Measurements from ENCODE around the gene IFT81. TPM values are rescaled to one million over a fixed set of nuclear protein-coding genes. Genes with fewer than 3 reads are reported as not detected.
A peak's percentile ranks its signal among the peaks of the same experiment; 100 is the strongest.

Gene IFT81
- total and polyA plus RNA-seq, 2 of the 13 experiments (the other 11 are each of a cell fraction or from before 2014, with no cell fraction given) = 4.2 to 13.0 TPM

DNA sequence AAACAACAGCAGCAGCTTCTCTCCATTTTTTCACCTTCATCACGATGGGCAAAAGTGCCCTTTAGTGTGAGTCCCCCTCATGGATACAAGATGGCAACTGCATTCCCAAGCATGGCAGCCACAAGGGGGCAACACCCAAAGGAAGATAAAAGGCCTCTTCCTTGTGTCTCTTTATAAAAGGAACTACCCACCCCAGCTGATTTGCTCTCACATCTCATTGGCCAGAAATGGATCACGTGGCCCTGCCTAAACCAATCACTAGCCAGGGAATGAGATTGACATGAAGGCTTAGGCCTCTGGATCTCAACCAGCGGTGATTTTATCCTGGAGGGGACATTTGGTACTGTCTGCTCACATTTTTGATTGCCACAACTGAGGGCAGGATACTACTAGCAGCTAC, 21.9 kb upstream of the IFT81 start (continued):
- TF ChIP-seq HOXA3 (CRISPR knock-in tag; IDR thresholded peaks at IDR 0.05) = no peak
- TF ChIP-seq, protein P1, sequence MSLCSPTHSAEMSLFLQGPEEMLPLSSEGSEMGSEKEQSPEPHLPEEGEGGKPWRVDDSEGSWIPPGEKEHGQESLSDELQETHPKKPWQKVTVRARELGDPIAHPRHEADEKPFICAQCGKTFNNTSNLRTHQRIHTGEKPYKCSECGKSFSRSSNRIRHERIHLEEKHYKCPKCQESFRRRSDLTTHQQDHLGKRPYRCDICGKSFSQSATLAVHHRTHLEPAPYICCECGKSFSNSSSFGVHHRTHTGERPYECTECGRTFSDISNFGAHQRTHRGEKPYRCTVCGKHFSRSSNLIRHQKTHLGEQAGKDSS (CRISPR knock-in tag; IDR thresholded peaks at IDR 0.05; ENCODE audit: borderline replicate concordance, low read depth) = no peak
- no peak for TF ChIP-seq ZNF230 (CRISPR knock-in tag; IDR thresholded peaks at IDR 0.05)
- no peak for TF ChIP-seq ZNF256 (CRISPR knock-in tag; conservative IDR thresholded peaks at IDR 0.05)
- peak; percentile 85; the same call in 1 of the 2 replicates for TF ChIP-seq SMC3 (IDR thresholded peaks at IDR 0.05; ENCODE audit: low read length)
- TF ChIP-seq, protein P2, sequence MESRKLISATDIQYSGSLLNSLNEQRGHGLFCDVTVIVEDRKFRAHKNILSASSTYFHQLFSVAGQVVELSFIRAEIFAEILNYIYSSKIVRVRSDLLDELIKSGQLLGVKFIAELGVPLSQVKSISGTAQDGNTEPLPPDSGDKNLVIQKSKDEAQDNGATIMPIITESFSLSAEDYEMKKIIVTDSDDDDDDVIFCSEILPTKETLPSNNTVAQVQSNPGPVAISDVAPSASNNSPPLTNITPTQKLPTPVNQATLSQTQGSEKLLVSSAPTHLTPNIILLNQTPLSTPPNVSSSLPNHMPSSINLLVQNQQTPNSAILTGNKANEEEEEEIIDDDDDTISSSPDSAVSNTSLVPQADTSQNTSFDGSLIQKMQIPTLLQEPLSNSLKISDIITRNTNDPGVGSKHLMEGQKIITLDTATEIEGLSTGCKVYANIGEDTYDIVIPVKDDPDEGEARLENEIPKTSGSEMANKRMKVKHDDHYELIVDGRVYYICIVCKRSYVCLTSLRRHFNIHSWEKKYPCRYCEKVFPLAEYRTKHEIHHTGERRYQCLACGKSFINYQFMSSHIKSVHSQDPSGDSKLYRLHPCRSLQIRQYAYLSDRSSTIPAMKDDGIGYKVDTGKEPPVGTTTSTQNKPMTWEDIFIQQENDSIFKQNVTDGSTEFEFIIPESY (CRISPR knock-in tag; IDR thresholded peaks at IDR 0.05) = no peak
- TF ChIP-seq KAT7 (CRISPR knock-in tag; IDR thresholded peaks at IDR 0.05; ENCODE audit: borderline replicate concordance) = no peak
- no peak for TF ChIP-seq ARNT (IDR thresholded peaks at IDR 0.05)
- TF ChIP-seq ZBTB38 (CRISPR knock-in tag; IDR thresholded peaks at IDR 0.05) = no peak
- TF ChIP-seq TMF1 (CRISPR knock-in tag; IDR thresholded peaks at IDR 0.05; ENCODE audit: low read depth) = no peak
- TF ChIP-seq ATF7-NPFF (CRISPR knock-in tag; IDR thresholded peaks at IDR 0.05; ENCODE audit: low read depth) = no peak
- TF ChIP-seq, protein P3, sequence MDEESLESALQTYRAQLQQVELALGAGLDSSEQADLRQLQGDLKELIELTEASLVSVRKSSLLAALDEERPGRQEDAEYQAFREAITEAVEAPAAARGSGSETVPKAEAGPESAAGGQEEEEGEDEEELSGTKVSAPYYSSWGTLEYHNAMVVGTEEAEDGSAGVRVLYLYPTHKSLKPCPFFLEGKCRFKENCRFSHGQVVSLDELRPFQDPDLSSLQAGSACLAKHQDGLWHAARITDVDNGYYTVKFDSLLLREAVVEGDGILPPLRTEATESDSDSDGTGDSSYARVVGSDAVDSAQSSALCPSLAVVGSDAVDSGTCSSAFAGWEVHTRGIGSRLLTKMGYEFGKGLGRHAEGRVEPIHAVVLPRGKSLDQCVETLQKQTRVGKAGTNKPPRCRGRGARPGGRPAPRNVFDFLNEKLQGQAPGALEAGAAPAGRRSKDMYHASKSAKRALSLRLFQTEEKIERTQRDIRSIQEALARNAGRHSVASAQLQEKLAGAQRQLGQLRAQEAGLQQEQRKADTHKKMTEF (CRISPR knock-in tag; IDR thresholded peaks at IDR 0.05) = no peak
- no peak for TF ChIP-seq ZNF549 (CRISPR knock-in tag; IDR thresholded peaks at IDR 0.05)
- TF ChIP-seq ZNF367 (CRISPR knock-in tag; IDR thresholded peaks at IDR 0.05; ENCODE audit: borderline replicate concordance) = no peak
- TF ChIP-seq HES4 (CRISPR knock-in tag; IDR thresholded peaks at IDR 0.05; ENCODE audit: borderline replicate concordance) = no peak
- TF ChIP-seq, protein P4, sequence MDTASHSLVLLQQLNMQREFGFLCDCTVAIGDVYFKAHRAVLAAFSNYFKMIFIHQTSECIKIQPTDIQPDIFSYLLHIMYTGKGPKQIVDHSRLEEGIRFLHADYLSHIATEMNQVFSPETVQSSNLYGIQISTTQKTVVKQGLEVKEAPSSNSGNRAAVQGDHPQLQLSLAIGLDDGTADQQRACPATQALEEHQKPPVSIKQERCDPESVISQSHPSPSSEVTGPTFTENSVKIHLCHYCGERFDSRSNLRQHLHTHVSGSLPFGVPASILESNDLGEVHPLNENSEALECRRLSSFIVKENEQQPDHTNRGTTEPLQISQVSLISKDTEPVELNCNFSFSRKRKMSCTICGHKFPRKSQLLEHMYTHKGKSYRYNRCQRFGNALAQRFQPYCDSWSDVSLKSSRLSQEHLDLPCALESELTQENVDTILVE (CRISPR knock-in tag; IDR thresholded peaks at IDR 0.05) = no peak
- no peak for TF ChIP-seq PCBP2 (optimal IDR thresholded peaks at IDR 0.05; ENCODE audit: low read depth, low read length, poor library complexity, severe bottlenecking)
- TF ChIP-seq, protein P5, sequence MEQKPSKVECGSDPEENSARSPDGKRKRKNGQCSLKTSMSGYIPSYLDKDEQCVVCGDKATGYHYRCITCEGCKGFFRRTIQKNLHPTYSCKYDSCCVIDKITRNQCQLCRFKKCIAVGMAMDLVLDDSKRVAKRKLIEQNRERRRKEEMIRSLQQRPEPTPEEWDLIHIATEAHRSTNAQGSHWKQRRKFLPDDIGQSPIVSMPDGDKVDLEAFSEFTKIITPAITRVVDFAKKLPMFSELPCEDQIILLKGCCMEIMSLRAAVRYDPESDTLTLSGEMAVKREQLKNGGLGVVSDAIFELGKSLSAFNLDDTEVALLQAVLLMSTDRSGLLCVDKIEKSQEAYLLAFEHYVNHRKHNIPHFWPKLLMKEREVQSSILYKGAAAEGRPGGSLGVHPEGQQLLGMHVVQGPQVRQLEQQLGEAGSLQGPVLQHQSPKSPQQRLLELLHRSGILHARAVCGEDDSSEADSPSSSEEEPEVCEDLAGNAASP (CRISPR knock-in tag; IDR thresholded peaks at IDR 0.05; ENCODE audit: borderline replicate concordance) = no peak
- peak; percentile 41; the same call in 1 of the 2 replicates for TF ChIP-seq FOXC1 (CRISPR knock-in tag; IDR thresholded peaks at IDR 0.05; ENCODE audit: borderline replicate concordance)
- TF ChIP-seq ZNF768 (CRISPR knock-in tag; IDR thresholded peaks at IDR 0.05) = no peak
- peak; percentile 82 for TF ChIP-seq ZNF644 (CRISPR knock-in tag; IDR thresholded peaks at IDR 0.05; ENCODE audit: low read depth)
- TF ChIP-seq FLYWCH1 (CRISPR knock-in tag; IDR thresholded peaks at IDR 0.05) = no peak
- TF ChIP-seq, protein P6, sequence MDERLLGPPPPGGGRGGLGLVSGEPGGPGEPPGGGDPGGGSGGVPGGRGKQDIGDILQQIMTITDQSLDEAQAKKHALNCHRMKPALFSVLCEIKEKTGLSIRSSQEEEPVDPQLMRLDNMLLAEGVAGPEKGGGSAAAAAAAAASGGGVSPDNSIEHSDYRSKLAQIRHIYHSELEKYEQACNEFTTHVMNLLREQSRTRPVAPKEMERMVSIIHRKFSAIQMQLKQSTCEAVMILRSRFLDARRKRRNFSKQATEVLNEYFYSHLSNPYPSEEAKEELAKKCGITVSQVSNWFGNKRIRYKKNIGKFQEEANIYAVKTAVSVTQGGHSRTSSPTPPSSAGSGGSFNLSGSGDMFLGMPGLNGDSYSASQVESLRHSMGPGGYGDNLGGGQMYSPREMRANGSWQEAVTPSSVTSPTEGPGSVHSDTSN (CRISPR knock-in tag; IDR thresholded peaks at IDR 0.05) = peak; percentile 68
- no peak for TF ChIP-seq ZNF234 (CRISPR knock-in tag; conservative IDR thresholded peaks at IDR 0.05)
- peak; percentile 32 for TF ChIP-seq XRCC5 (optimal IDR thresholded peaks at IDR 0.05; ENCODE audit: low read length)
- TF ChIP-seq U2AF1 (optimal IDR thresholded peaks at IDR 0.05; ENCODE audit: low read depth, low read length) = no peak

Data from HepG2 (cell line).